GM12864 (cell line): ENCODE measurements around the gene ULK1.
"Not testable (repeated sequence)": the region's sequence is repeated elsewhere in the genome, so short reads cannot be mapped to it uniquely, and the experiment has no call there.

Experiments
- DNase-seq: peaks from one replicate; pipeline ENCODE4 v3.0.0-alpha.2; 2011; ENCODE audit warnings: low read depth
- H3K4me3 ChIP-seq: 2 replicates; pipeline ENCODE4 v1.5.1; 2011; ENCODE audit warnings: mild to moderate bottlenecking, low read depth, low read length, control low read depth
- TF ChIP-seq, protein P1 (sequence below): IDR thresholded peaks from 2 replicates; pipeline ENCODE4 v1.5.1; 2011; ENCODE audit warnings: low read depth, mild to moderate bottlenecking, moderate library complexity, low read length, control low read depth, inconsistent platforms; ENCODE audit errors: missing control alignments

Gene ULK1

DNA sequence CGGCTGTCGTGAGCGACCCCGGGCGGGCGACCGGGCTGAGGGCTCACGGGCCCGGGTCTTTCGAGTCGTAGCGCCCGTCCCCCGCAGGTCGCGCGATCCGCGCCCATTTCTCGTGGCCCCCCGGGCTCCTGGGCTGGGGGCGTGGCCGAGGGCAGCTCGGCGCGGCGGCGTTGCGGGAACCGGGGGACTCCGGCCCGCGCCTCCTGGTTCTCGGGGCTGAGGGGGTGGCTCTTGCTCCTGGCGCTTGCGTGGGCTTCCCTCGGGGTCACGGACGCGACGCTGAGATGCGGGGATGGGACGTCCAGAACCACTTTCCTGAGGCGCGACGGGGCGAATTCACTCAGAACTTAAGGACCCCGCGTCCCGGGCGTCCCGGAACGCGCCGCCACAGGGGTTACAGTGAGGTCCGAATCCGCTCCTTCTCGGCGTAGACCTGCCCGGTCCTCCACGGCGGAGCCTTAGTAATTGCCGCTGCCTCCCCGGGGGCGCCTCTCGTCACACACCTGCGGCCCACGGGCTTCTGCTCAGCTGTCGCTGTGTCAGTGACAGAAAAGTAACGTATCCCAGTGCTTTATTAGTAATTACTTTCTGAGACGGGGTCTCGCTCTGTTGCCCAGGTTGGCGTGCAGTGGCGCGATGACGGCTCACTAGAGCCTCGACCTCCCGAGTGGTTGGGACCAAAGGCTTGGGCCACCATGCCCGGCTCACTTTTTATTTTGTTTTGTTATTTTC, 55.9 kb downstream of the ULK1 start:
- peak overlapping the region; percentile 82 for H3K4me3 ChIP-seq
- TF ChIP-seq, protein P1, sequence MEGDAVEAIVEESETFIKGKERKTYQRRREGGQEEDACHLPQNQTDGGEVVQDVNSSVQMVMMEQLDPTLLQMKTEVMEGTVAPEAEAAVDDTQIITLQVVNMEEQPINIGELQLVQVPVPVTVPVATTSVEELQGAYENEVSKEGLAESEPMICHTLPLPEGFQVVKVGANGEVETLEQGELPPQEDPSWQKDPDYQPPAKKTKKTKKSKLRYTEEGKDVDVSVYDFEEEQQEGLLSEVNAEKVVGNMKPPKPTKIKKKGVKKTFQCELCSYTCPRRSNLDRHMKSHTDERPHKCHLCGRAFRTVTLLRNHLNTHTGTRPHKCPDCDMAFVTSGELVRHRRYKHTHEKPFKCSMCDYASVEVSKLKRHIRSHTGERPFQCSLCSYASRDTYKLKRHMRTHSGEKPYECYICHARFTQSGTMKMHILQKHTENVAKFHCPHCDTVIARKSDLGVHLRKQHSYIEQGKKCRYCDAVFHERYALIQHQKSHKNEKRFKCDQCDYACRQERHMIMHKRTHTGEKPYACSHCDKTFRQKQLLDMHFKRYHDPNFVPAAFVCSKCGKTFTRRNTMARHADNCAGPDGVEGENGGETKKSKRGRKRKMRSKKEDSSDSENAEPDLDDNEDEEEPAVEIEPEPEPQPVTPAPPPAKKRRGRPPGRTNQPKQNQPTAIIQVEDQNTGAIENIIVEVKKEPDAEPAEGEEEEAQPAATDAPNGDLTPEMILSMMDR: no peak
- no peak for DNase-seq

DNA sequence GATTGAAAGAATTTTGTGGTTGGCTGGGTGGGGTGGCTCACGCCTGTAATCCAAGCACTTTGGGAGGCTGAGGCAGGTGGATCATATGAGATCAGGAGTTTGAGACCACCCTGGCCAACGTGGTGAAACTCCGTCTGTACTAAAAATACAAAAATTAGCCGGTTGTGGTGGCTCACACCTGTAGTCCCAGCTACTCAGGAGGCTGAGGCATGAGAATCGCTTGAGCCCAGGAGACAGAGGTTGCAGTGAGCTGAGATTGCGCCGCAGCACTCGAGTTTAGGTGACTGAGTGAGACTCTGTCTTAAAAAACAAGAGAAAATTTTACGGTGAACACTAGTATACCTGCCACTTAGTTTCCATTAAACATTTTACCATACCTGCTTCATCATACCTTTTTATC, 59.4 kb downstream of the ULK1 start:
- not testable (repeated sequence) for DNase-seq, H3K4me3 ChIP-seq

DNA sequence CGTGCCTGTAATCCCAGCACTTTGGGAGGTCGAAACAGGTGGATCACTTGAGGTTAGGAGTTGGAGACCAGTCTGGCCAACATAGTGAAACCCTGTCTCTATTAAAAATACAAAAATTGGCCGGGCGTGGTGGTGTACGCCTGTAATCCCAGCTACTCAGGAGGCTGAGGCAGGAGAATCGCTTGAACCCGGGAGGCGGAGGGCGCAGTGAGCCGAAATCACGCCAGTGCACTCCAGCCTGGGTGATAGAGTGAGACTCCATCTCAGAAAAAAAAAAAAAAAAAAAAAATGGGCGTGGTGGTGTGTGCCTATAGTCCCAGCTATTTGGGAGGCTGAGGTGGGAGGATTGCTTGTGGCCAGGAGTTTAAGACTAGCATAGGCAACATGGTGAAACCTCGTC, 60.0 kb downstream of the ULK1 start:
- not testable (repeated sequence) for DNase-seq, H3K4me3 ChIP-seq

DNA sequence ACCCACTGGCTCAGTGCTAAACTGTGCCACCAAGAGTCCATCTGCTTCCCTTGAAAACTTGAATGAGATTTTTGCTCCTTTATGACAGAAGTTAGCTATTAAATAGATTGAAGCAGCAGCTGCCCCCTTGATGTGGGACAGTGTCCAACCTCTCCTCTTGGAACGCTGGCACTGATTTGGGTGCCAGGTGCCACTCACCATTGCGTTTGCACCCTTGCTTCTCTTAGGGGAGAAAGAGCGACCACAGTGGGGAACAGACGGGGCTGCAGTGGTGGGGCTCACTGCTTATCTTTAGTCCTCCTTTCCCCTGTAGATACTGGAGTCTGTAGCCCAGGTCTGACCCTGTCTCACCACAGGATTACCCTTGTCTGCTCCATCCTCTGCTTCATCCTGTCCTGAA, 64.7 kb downstream of the ULK1 start:
- DNase-seq: no peak
- H3K4me3 ChIP-seq: no peak overlapping the region
- TF ChIP-seq, protein P1: no peak

DNA sequence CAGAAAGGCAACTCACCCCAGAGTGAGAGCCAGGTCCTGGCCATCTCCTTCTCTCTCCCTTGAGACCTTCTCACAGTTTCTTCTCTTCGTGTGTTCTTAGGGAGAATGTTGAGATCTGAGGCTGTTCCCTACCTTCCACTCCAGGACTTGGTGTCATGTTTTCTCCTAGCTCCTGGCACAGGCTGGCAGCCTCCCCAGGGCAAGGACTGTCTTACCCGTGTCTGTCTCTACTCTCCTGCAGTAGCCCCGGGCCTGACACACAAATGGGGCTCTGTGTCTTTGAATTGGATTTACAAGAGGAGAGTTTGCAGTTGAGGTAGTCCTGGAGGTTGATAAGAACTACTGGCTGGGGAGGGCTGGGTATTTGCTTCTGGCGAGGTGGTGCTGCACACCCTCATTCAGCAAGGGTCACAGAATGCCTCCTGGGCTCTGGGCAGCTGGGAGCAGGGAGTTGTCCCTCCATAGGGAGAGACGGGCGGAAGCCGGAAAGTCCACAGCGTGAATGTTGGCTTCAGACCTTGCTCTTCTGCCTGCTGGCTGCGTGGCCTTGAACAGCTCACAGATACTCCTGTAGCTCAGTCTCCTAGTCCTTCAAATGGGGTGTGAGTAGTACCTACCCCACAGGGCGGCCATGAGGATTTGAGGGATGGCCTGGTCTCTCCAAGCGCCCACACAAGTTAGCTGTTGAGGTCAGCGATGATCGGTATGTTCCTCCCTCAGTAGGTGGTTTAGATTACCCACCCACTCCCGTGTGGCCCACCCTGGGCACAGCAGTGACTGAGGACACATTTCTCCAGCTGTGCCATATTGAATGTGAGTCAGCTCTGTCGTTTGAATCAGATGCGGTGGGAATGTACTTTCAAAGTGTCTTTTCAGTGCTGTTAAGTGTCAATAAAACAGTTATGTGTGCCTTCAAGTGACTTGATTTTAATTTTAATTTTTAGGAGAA, 65.5 kb downstream of the ULK1 start:
- TF ChIP-seq, protein P1: no peak
- no peak overlapping the region for H3K4me3 ChIP-seq

DNA sequence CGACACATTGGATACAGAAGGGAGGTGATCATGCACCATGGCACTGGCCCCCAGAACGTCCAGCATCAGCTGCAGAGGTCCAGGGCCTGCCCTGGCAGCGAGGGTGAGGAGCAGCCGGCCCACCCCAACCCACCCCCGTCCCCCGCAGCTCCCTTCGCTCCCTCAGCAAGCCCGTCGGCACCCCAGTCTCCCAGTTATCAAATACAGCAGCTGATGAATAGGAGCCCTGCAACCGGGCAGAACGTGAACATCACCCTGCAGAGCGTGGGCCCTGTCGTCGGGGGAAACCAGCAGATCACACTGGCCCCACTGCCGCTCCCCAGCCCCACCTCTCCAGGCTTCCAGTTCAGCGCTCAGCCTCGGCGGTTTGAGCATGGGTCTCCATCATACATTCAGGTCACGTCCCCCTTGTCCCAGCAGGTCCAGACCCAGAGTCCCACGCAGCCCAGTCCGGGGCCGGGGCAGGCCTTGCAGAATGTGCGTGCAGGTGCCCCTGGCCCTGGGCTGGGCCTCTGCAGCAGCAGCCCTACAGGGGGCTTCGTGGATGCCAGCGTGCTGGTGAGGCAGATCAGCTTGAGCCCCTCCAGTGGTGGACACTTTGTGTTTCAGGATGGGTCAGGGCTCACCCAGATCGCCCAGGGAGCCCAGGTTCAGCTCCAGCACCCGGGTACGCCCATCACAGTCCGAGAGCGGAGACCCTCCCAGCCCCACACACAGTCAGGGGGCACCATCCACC, 66.3 kb downstream of the ULK1 start:
- not testable (repeated sequence) for DNase-seq, H3K4me3 ChIP-seq

More for the DNA sequence above, 65.5 kb downstream of the ULK1 start:
- DNase-seq: no peak

DNA sequence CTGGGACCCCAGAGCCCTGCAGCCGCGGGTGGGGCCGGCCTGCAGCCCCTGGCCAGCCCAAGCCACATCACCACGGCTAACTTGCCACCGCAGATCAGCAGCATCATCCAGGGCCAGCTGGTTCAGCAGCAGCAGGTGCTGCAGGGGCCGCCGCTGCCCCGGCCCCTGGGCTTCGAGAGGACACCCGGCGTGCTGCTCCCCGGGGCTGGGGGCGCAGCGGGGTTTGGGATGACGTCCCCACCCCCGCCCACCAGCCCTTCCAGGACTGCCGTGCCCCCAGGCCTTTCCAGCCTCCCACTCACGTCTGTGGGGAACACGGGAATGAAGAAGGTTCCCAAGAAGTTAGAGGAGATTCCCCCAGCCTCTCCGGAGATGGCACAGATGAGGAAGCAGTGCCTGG, 66.9 kb downstream of the ULK1 start:
- DNase-seq: not testable (repeated sequence)

DNA sequence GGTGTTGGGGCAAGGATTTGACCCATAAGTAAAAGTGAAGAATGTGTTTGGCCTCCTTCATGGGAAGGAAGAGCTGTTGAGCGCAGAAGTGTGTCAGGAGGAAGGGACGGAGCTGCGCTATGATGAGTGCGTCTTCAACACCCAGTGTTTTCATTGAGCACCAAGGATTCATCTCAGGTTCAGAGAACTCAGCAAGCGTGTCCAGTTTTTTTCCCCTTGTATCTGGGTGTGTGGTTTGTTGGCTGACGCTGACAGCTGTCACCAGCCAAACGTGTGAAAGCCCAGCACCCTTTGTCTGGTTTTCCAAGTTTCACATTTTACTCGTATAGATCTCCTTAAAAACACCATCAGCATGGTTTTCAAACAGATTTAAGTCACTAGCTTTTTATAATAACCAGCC, 67.6 kb downstream of the ULK1 start:
- TF ChIP-seq, protein P1: no peak
- no peak for DNase-seq
- no peak overlapping the region for H3K4me3 ChIP-seq

More for the DNA sequence above, 66.9 kb downstream of the ULK1 start:
- H3K4me3 ChIP-seq: not testable (repeated sequence)
